GM19467 (cell line): ENCODE data around the gene SLC38A10.

Experiments
- ATAC-seq: cut with Tn5 transposase; IDR thresholded peaks from one replicate; pipeline ENCODE4 v1.9.1; 2021; ENCODE audit warnings: mild to moderate bottlenecking, moderate library complexity; ENCODE audit not compliant: unreplicated experiment

Gene SLC38A10

DNA sequence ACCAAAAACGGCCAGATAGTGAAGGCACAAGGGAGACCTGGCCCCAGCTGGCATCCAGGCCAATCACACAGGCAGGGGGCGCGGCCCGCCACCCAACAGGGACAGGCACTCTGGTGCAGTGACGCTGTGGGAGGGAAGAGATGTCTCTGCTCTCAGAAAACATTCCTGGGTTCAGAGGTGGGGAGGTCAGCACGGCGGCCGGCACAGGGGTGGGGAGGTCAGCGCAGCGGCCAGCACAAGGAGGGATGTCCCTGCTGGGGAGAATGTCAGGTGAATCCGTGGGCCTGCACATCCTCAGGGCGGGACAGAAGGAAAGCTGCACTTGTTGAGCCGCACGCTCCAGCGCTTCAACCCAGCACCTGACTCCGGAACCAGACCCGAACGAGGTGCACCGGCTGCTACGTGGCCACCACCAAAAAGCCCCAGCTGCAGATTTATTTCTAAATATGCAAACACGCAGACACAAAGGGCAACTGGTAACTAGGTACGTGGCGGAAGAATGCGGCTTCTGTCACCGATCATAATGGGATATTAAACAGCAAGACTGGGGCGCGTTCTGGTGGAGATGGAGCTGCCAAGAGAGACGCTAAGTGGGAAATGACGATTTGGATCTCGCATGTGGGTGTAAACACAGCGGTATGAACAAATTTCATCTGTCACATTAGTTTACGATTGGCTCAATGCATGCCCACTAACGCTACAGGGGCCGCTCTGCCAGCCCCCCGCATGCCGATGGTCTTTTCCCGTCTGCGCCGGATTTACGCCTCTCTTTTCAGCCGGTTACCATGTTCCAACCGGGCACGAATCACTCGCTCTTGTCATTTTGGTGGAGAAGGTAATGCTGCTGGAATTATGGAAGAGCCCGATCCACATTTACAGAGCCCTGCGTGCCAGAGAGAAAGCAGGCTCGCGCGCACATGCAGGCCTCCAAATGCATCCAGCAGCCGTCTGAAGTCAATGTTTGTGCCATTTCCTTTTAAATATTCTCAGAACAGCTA lies 15.5 kb downstream of the SLC38A10 start:
- no peak for ATAC-seq

DNA sequence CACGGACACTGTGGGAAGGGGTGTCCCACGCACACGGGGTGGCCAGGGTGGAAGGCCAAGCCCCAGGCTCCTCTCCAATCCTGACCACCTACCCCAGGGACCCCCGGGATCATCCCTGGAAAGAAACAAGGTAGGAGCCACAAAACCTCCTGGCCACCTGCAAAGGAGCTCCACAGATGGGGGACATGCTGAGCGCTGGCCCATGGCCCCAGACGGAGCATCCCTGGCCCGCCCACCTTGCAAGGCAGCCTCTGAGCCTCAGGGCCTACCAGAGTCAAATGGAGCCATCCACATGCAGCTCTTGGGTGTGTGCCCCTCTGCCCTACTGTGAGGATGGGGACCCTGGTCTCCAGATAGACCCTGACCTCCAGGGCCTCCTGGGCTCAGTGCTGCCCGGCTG lies 16.3 kb downstream of the SLC38A10 start:
- no peak for ATAC-seq

DNA sequence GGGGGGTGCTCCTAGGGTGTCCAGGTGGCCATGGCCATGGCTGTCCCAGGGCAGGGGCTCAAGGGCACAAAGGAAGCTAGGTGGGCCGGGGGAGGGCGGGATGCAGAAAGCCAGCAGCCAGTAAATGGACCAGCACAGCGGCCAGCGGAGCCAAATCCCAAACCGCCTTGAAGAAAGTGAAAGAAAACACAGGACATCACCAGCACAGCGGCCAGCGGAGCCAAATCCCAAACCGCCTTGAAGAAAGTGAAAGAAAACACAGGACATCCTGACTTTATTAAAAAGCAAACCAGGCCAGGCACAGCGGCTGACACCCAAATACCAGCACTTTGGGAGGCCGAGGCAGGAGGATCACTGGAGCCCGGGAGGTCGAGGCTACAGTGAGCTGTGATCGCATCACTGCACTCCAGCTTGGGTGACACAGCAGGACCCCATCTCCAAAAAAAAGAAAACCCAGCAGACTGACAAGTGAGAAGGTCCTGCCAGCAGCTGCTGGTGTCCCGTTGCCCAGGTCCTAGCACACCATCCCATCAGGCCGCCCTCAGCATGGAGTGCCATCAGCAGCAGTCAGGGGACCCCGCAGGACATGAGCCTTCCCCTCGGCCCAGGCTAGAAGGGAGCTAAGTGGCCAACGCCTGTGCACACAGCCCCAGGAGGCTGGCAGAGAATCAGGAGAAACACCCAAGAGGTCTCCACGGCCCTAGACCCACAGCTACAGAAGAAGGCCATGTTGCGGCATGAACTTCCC lies 17.0 kb downstream of the SLC38A10 start:
- ATAC-seq: no peak

DNA sequence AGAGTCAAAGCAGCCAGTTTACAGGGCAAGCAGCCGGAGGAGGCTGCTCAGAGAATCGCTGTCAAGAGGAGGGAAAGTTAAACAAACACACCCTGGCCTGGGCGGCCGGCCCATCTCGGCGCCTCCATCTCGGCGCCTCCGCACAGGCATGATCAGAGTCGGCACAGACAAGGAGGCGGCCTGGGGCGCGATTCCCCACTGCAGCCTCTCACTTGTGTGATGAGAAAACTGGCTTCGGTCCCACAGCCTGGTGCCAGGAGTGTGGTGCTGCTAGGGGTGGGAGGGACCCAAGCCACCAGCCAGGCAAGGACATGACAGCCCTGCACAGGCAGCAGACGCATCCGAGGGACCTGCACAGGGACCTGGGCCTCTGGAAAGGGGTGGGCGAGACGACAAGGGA lies 17.7 kb downstream of the SLC38A10 start:
- no peak for ATAC-seq

DNA sequence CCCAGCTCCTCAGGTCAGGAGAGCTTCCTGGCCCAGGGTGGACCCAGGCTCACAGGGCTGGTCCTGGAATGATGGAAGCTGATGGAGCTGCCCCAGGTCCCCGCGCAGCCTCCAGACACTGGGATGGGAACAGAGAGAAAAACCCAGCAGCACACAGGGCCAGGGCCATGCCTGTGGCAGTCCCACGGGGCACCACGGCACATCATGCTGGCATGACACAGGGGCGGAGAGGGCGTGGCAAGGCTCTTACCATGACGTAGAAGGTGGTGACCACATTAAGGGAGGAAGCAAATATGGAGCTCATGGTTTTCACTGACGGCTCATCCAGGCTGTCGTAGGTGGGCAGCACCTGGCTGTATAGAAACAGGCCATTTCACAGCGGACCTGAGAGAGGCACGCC lies 18.3 kb downstream of the SLC38A10 start:
- ATAC-seq: no peak

DNA sequence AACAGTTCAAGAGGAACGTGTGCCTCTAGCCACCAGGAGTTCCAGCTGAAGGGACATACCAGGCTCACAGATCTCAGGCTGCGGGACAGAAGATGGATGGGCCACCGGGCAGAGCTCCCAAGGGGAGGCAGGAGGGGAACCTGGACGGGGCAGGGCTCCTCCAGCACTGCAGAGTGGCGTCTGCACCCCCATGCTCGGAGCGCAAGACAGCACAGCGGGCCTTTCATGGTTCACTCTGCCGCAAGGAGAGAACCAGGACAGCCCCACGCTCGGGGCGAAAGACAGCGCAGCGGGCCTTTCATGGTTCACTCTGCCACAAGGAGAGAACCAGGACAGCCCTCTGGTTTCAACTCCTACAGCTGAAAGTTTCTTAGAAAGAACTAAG lies 20.6 kb downstream of the SLC38A10 start:
- no peak for ATAC-seq

DNA sequence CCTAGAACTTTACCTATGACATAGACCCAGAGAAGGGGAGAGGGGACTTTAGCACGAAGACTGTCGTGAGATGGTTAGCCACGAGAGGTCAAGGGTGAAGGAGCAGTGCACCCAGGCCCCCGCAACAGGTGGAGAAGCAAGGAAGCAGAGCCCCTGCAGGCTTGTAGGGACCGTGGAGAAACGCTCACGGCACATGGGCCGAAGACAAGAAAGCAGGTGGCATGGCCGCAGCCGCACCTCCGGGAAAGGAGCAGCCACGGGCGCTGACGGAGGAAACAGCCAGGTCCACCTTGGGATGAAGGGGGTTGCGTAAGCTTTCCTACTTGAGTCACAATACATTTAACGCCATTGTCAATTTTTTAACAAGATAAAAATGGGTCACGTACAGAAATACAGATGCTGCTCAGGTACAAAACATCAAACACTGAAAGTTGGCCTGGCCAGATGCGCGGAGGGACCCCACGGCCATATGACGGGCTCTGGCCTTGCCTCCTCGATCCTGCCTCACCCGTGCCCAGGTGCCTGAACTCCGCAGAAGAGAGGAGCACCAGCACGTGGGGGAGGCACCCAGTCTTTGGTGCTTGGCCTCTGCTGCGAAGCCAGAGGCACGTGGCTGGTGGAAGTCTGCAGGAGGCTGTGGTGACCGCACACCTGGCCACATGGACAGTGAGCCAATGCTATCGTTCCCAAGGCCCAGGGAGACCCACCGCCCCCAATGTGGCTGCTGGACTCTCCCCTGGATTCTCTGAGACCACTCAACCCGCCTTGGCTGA lies 21.2 kb downstream of the SLC38A10 start:
- ATAC-seq: no peak

DNA sequence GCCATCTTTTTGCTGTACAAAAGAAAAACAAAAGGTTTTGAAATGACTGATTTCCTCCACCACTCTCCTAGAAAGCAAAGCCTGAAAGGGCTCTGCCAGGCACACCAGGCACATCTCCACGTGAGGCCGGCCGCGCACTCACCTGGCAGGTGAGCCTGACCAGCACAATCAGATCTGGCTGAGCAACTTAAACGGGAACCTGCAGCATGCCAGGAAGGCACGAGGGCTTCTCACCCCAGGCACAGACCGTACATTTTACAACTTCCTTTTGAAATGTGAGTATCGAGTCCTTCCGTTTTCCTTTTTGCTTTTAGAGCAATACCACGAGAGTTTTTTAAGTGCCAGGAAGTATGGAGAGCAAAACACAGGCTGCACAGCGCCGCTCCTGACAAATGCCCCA lies 22.5 kb downstream of the SLC38A10 start:
- ATAC-seq: no peak

DNA sequence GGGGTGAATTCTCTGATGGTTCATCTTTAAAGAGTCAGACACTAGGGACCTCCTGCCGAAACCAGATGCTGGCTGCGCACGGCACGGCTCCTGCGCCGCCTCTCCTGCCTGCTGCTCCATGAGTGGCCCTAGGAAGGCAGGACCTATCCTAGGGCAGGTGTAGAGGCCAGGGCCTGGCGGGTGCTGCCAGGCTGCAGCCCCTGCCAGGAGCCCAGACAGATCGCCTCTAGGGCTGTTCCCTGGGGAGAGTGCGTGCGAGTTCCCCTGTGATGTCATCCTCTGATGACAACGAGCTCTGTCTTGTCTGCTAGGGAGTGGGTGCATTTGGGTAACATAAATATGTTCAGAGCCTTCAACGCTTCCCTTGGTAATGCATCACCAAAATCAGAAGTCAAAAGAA lies 23.9 kb downstream of the SLC38A10 start:
- no peak for ATAC-seq

DNA sequence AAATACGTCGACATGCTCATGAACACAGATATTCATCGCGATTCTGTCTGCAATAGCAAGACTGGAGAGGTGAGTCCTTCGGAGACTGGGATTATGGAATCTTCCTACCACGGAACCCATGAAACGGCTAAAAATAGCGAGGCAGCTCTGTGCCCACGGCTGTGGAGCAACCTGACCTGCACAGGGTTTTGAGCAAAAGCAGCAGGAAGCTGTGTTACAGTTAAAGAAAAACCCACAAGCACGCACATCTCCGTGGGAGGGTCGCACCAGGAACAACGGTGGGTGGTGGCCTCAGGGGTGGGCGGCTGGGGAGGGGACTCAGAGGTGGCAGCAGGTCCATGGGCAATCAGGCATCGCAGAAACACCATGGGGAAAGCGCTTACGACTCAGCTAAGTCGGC lies 24.8 kb downstream of the SLC38A10 start:
- ATAC-seq: no peak

DNA sequence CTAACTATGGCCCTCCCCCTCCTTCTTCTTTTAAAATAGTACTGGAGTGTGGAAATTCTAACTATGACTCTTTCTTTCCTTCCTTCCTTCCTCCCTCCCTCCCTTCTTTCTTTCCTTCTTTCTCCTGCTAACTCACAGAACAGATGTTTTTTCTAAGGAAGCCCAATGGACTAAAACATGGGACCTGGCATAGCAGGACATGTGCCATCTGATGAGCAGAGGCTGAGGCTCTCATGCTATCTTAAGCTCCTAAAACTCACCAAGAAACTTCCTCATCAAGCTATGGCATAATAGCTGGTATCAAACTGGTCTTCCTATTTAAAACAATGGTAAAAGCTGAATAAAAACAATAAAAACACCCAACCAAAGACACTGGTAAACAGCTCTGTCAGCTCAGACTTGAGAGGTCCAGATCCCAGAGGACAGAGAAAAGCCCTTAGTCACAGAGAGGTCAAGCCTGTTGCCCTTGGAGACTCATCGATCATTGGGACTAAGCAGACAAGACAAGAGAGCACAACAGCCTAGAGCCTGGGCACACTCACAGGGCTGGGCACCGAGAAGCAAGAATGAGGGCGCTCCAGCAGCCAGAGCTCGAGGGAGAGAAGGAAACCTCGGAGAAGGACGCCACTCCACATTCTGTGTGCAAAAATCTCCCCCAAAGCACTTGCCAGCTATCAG lies 27.6 kb downstream of the SLC38A10 start:
- ATAC-seq: no peak

DNA sequence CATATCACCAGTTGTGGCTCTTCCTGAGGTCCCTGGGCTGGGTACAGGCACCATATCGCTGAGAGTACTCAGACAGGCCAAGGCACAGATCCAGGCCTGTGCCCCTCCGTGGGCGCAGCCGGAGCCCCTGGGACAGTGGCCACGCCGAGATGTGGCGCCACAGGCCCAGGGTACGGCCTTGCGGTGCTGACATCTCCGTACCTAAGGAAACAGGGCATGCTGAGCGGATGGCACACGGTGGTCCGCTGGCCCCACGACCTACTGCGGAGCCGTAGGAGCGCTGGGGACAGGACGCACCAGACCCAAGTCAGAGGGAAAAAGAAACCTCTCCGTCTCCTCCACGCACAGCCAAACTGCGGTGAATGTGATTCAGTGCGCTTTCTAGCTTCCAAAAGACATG lies 29.5 kb downstream of the SLC38A10 start:
- ATAC-seq: no peak

DNA sequence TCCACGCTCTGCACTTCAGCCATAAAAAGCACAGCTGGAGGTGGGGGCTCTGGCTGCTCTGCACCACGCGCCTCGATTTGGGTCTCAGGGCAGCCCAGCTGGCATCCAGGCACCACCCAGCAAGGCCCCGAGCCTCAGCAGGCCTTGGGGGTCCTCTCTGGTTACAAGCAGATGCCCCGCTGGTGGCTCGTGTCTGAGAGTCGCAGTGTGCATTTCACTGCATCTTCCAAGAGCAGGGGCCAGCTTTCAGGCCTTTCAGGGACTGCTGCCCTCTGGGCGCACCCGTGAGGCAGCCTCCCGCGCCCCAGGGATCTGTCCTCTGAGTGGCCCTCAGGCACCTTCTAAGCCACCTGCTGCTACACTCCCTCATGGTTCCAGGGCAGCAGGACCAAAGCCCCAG lies 30.5 kb downstream of the SLC38A10 start:
- ATAC-seq: no peak

DNA sequence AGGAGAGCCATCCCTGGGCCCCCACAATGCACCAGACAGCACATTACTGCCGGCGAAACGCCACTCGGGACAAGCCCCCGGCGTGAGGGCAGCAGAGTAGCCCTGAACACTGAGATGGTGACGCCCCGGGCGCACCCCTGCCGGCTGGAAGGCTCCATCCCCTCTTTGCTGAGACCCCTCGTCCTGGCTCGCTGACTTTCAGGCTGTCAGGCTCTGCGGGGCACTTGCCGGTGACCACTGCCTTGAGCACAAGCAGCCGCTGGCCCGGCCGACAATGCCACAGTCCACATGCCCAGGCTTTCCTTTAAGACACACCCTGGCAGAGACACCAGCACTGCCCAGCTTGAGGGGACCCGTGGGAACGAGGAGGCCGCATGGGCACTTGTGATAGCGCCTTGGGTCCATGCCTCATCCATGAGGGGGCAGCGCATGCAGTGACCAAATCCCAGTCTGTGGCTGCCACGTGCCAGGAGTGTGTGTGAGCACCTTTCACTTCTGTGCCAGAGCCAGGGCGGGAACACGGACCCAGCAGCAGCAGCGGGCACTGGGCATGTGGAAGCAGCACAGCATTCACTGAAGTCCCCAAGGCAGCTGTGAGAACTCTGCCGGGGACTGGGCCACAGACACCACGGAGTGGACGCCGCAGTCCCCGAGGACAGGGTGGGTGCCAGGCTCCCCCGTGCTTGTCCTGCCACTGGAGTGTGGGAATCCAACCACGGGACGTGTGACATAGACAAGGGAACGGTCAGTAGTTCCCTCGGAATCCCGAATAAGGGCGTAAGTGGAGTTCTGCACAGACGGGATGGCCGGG lies 31.5 kb downstream of the SLC38A10 start:
- ATAC-seq: no peak

DNA sequence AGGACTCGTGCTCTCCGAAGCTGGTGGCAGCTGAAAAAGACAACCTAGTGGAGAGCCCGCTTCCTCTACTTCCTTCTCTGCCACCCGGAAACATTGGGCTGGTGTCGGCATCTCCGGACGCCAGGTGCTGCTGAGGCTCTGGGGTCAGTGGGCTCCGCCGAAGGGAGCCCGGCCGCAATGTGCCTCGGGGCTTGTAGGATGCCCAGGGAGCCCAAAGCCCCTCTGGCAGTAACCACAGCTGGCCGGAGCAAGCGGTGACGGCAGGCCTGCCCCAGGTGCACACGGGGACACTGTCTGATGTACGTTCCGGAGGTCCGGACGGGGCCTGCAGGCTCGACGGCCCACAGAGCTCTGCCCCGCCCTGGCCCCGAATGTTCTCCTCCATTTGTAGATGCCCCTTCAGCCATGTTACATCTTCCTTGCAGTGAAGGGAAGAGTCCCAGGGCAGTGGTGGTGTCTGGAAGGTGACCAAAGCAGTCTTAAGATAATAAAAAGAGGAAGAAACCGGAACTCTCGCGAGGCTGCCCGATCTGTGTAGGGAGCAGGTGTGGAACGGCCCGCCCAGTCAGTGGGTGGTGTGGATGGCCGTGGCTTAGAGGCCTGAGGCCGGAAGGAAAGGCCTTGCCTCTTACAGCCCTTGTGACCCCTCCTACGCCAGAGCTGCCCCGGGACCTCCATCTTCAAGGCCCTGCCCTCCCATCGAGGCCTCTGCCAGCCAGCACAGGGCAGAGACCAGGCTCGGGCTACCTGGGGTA lies 33.3 kb downstream of the SLC38A10 start:
- ATAC-seq: no peak

DNA sequence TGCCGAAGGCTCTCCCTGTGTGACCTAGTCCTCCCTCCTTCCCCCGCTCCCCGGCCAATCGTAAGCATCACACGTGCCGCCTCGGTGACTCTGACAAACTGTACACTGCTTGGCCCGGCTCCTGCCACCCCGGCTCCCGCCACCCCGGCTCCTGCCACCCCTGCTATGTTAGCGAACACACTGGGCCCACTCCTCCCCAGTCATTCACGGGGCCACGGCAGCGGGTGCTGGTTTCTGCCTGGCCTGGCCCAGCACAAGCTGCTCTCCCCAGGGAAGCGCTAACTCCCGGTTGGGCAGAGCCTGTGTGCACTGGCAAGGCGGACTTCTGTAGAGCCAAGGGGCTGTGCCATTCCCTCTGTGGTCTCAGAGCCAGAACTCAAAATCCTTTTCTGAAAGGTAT lies 34.0 kb downstream of the SLC38A10 start:
- ATAC-seq: no peak

DNA sequence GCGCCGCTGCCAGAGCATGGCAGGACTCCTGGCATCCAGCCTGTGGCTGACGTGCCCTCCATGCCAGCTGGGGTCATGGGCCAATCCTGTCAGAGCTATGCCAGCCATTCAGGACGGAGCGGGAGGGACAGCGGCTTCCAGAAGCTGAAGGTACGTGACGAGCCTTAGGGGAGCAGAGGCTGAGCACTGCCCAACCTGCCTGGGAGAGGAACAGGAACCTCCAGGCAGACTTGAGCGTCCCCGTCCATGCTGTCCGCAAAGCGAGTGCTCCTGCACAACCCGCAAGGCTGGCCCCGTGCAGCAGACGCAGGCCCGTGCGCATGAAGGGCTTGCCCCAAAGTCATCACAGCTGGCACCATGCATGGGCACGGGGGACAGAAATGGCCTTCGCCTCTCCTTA lies 34.5 kb downstream of the SLC38A10 start:
- no peak for ATAC-seq

DNA sequence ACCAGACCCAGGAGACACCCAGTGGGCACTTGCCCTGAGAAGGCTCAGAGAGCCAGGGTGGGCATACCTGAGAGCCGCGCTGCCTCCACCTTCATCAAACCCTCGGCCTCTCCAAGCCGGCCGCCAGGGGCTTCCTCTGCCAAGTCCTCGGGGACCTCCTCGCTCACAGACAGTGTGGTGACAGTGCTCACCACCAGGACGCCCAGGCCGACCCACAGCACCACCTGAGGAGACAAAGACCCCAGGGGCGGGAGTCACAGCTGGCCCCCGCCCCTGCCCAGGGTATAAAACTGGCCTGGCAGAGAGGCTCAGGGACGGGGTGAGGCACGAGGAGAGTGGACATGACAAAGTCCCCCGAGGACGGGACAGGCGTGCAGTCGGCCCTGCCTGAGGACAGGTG lies 34.9 kb downstream of the SLC38A10 start:
- no peak for ATAC-seq

DNA sequence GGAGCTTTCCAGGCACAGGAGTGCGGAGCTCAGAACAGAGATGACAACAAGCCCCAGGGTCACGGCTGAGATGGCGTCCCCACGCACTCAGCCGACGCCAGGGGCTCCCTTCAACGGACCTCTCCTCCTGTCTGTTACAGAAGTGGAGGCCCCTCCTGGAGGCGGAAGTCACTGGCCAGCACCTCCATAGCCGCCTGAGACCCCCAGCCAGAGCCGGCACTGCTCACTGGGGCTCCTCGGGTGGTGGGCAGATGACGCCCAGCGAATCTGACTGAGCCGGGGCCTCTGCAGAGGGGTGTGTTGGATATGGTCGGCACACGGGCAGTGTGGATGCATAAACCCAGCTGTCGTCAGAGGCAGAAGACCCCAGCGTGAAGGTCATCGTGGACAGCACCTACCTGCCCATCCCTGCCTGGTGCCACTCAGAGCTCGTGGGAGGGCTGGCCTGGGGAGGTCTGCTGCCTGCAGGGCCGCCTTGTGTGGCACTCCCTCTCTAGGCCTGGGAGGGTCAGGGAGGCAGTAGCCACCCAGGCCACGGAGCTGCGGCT lies 36.0 kb downstream of the SLC38A10 start:
- ATAC-seq: no peak
